RWPE1 (cell line): ENCODE measurements around the gene PROM1.
A peak's percentile ranks its signal among the peaks of the same experiment; 100 is the strongest.

Source experiments
- CTCF ChIA-PET: fragments of 350-600 bp; sonication (Branson Sonifier 250); formaldehyde crosslinking; extraction: SDS; loops from one replicate; lab custom pipeline; 2021; lab: Yijun Ruan, JAX
- POLR2A ChIA-PET: fragments of 400-600 bp; formaldehyde crosslinking; extraction: SDS; loops from one replicate; lab custom pipeline; 2020; ENCODE audit warnings: antibody characterized with exemption; ENCODE audit not compliant: low non-redundant PET; lab: Yijun Ruan, JAX
- DNase-seq: peaks from one replicate; pipeline ENCODE4 v3.0.0; 2012; ENCODE audit warnings: low spot score
- H3K27ac ChIP-seq: fragments of 450-650 bp; 2 replicates; pipeline ENCODE4 v1.5.1; 2017
- TF ChIP-seq, protein P1 (sequence below): fragments of 450-650 bp; conservative IDR thresholded peaks from 2 replicates; pipeline ENCODE4 v1.5.1; 2017; ENCODE audit warnings: low read depth, mild to moderate bottlenecking

The PROM1 gene

GRCh38 chr4:16031546-16032395 is 52.1 kb downstream of the PROM1 start:
- TF ChIP-seq, protein P1, sequence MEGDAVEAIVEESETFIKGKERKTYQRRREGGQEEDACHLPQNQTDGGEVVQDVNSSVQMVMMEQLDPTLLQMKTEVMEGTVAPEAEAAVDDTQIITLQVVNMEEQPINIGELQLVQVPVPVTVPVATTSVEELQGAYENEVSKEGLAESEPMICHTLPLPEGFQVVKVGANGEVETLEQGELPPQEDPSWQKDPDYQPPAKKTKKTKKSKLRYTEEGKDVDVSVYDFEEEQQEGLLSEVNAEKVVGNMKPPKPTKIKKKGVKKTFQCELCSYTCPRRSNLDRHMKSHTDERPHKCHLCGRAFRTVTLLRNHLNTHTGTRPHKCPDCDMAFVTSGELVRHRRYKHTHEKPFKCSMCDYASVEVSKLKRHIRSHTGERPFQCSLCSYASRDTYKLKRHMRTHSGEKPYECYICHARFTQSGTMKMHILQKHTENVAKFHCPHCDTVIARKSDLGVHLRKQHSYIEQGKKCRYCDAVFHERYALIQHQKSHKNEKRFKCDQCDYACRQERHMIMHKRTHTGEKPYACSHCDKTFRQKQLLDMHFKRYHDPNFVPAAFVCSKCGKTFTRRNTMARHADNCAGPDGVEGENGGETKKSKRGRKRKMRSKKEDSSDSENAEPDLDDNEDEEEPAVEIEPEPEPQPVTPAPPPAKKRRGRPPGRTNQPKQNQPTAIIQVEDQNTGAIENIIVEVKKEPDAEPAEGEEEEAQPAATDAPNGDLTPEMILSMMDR = no peak
- no peak for DNase-seq
- CTCF ChIA-PET = no interaction called here
- POLR2A ChIA-PET = no interaction called here
- no peak overlapping the region for H3K27ac ChIP-seq

GRCh38 chr4:16029886-16030285 is 53.9 kb downstream of the PROM1 start:
- H3K27ac ChIP-seq = no peak overlapping the region
- ChIA-PET CTCF (no interaction called here), POLR2A (no interaction called here)

DNA sequence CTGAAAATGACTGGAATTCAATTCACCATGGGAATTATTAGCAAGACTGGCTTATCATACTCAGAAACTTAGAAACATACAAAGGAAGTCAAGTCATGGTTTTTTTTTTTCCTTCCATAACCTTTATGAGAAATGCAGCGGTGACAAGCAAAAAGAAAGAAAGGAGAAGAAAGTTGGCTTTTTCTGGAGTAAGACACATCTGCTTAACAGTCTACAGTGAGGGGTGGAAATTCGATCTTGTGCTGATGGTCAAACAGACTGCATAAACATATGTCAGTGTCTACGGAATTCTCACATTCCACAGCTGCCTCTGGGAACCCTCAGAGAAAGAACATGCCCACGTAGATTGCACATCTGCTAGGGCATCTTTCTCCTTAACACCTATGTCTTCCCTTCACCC is 54.6 kb downstream of the PROM1 start:
- no peak overlapping the region for H3K27ac ChIP-seq
- ChIA-PET POLR2A (no interaction called here), CTCF (interaction anchor here (0.6 kb wide), 1 partner anchor 249 kb away, joined by 6 read pairs; no protein-coding TSS in a partner anchor)
- no peak for DNase-seq
- TF ChIP-seq, protein P1 = no peak

More at GRCh38 chr4:16029886-16030285, 53.9 kb downstream of the PROM1 start:
- TF ChIP-seq, protein P1 = no peak
- DNase-seq = no peak

GRCh38 chr4:16027626-16028025 is 56.2 kb downstream of the PROM1 start:
- no peak overlapping the region for H3K27ac ChIP-seq
- CTCF ChIA-PET = no interaction called here
- DNase-seq = no peak
- POLR2A ChIA-PET = no interaction called here
- TF ChIP-seq, protein P1 = no peak

DNA sequence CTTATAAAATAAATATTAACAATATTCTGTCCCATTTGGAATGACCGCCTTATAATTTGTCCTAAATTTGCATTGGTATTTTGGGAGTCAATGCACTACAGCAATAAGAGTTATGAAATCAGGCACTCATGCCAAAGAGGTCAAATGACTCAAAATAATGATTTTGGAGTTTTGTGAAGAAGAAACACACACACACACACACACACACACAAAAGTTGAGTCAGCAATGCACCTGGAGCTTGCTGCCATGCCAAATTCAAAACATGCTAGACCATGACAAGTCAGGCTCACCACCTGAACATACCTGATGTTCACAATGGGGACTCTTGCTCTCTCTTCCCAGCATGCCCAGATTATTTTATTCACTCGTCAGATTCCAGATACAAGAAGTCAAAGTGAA is 56.7 kb downstream of the PROM1 start:
- POLR2A ChIA-PET = no interaction called here
- TF ChIP-seq, protein P1 = no peak
- no peak overlapping the region for H3K27ac ChIP-seq
- CTCF ChIA-PET = no interaction called here
- DNase-seq = no peak

DNA sequence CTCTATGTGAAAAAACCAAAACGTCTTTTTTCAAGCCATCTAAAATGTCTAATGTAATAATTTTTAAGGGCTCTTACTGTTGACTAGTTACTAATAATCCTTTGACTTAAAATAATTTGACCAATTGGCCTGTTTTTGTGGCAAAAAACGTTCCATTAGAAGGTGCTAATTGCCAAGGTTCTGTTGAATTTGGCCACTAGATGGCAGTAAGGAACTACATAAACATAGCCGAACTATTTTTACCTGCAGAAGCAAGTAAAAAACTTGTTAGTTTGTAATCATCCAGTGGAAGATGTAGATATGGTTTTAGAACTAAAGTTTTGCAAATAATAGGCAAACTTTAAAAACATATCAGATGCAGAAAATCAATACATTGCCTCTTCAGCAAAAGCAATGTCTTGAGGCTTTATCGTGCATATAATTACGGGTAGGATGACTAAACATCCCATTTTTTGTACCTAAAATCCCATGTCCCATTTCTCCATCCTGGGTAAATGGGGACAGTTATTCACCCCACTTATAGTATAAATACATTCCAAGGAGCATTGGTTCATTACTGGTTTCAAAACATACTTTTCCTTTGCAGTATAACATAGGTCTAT is 57.6 kb downstream of the PROM1 start:
- CTCF ChIA-PET = no interaction called here
- POLR2A ChIA-PET = no interaction called here
- TF ChIP-seq, protein P1 = peak; percentile 80
- no peak overlapping the region for H3K27ac ChIP-seq
- peak; percentile 33 for DNase-seq
